Thoracic aorta endothelial cell (primary cell): Measurements from ENCODE around the gene B3GNT7. TPM values are rescaled to one million over a fixed set of nuclear protein-coding genes. Genes with fewer than 3 reads are reported as not detected.

Experiments
- small RNA-seq: library from RNA; depleted of rRNA; stranded (forward); fragments of <200 nt; gene quantifications from one replicate; pipeline ENCODE3, GENCODE V24; 2012
- total RNA-seq: library from RNA; depleted of rRNA; stranded (reverse); fragments of >200 nt; gene quantifications from 2 replicates; pipeline ENCODE4 v1.2.3, GENCODE V29; 2012

Gene B3GNT7
- total RNA-seq, result 0.13 and 0.50 TPM in 2 replicates

DNA sequence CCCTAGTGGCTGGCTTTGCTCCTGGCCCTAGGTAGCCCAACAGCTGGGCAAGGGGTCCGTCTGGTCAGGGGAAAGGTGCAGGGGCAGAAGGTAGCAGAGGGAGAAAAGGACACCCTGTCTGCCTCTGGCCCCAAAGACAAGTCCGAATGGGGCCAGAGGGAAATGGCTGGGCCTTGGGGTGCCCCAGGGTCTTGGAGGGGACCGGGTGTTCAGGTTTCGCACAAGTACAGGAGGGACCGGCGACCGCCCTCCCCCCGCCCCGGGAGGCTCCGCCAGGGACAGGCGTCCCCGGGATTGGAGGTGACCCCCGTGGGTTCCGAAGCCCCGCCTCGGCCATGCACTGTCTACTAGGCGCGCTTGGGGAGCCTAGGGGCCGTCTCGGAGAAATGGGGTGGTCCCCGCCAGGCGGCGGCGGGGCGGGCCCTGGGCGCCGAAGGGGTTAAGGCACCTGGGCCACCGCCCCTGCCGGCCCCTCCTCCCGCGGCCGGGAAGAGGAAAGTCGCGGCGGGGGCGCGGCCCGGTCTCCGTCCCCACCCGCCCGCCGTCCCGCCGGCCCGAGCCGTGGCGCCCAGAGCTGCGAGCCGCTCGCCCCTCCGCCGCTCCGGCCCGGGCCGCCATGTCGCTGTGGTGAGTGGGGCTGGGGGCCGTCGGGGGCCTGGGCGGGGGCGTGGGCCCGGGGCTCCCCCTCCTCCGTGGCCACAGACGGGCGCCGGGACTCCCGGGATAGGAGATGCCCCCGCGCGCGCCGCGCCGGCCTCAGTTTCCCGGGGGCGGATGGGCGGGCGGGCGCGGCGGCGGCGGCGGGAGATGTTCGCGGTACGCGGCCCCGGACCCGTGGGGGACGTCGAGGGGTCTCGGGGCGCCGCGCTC lies at the start of gene B3GNT7:
Gene B3GNT7 (plus strand): TSS at position 523 of the 870 bp plus-strand sequence. CDS start 94 bp downstream, at position 617.

Small RNAs within 50 kb of the gene (small RNA-seq; reads per million reads assigned to genes)
- not detected for gene MIR4777

Other genes with a start within 250 kb of the B3GNT7 start
- gene ARMC9, start 197.1 kb upstream of the B3GNT7 start, total RNA-seq, result 16.7 and 27.4 TPM in 2 replicates
- gene NCL, start 68.8 kb downstream of the B3GNT7 start, total RNA-seq, result 378 and 414 TPM in 2 replicates
- gene NMUR1, start 134.7 kb downstream of the B3GNT7 start, total RNA-seq, result not detected in 2 replicates
- not detected in 2 replicates for gene TEX44, start 197.2 kb downstream of the B3GNT7 start, total RNA-seq